Measurements from ENCODE around the gene C1QL4. TPM values are rescaled to one million over a fixed set of nuclear protein-coding genes. Genes with fewer than 3 reads are reported as not detected.
A peak's percentile ranks its signal among the peaks of the same experiment; 100 is the strongest.

The C1QL4 gene
- total RNA-seq, 1 donor from 2014 or later, result 2.0 TPM

- TF ChIP-seq POLR2A (IDR thresholded peaks at IDR 0.05) (no peak), POLR2AphosphoS5 (IDR thresholded peaks at IDR 0.05; ENCODE audit: insufficient read depth in 1 of 2, low read depth in 1 of 2) (no peak)
- TF ChIP-seq, protein P1, sequence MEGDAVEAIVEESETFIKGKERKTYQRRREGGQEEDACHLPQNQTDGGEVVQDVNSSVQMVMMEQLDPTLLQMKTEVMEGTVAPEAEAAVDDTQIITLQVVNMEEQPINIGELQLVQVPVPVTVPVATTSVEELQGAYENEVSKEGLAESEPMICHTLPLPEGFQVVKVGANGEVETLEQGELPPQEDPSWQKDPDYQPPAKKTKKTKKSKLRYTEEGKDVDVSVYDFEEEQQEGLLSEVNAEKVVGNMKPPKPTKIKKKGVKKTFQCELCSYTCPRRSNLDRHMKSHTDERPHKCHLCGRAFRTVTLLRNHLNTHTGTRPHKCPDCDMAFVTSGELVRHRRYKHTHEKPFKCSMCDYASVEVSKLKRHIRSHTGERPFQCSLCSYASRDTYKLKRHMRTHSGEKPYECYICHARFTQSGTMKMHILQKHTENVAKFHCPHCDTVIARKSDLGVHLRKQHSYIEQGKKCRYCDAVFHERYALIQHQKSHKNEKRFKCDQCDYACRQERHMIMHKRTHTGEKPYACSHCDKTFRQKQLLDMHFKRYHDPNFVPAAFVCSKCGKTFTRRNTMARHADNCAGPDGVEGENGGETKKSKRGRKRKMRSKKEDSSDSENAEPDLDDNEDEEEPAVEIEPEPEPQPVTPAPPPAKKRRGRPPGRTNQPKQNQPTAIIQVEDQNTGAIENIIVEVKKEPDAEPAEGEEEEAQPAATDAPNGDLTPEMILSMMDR (IDR thresholded peaks at IDR 0.05), result no peak
- Histone ChIP-seq H3K4me3 (peak overlapping the region in 1 of 2 donors; percentile 11), H3K27me3 (no peaks in the 10 kb centered on the region), H3K27ac (peak overlapping the region; percentile 21), H3K36me3 (no peaks in the 10 kb centered on the region), H3K4me1 (peaks cover 49% of the 10 kb centered on the region), H3K9me3 (no peaks in the 10 kb centered on the region)
- intact Hi-C loops (cut with DNase I), result no loop called here
- DNase-seq (ENCODE audit: extremely low spot score in 2 of 2), result no peak
Measured at GRCh38 chr12:49369411-49370145, 32.6 kb upstream of the C1QL4 start.

DNA sequence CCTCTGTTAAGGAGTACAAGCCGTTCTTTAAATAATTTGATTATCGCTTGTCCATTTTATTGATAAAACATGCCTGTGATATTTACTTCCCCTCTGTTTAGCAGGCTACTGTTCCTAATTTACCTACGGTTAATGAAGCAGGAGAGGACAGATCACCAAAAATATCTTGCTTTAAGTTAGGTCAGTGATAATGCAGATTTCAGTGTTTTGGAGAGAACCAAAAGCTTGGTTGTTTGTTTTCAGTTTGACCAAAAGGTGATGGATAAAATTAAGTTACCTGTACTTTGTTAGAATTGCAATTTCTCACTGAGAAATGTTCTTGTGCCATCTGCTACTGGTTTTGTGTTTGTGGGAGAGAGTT lies 31.2 kb upstream of the C1QL4 start:
- Histone ChIP-seq H3K9me3 (no peaks in the 10 kb centered on the region), H3K4me3 (peak overlapping the region; percentile 83 to 94), H3K27me3 (no peaks in the 10 kb centered on the region), H3K27ac (peak overlapping the region; percentile 97), H3K4me1 (peaks cover 54% of the 10 kb centered on the region), H3K36me3 (no peaks in the 10 kb centered on the region)
- no peak for DNase-seq (ENCODE audit: extremely low spot score in 2 of 2)
- intact Hi-C loops (cut with DNase I), result no loop called here
- TF ChIP-seq, protein P1 (IDR thresholded peaks at IDR 0.05), result no peak
- TF ChIP-seq POLR2AphosphoS5 (IDR thresholded peaks at IDR 0.05; ENCODE audit: insufficient read depth in 1 of 2, low read depth in 1 of 2) (no peak), POLR2A (IDR thresholded peaks at IDR 0.05) (no peak)

DNA sequence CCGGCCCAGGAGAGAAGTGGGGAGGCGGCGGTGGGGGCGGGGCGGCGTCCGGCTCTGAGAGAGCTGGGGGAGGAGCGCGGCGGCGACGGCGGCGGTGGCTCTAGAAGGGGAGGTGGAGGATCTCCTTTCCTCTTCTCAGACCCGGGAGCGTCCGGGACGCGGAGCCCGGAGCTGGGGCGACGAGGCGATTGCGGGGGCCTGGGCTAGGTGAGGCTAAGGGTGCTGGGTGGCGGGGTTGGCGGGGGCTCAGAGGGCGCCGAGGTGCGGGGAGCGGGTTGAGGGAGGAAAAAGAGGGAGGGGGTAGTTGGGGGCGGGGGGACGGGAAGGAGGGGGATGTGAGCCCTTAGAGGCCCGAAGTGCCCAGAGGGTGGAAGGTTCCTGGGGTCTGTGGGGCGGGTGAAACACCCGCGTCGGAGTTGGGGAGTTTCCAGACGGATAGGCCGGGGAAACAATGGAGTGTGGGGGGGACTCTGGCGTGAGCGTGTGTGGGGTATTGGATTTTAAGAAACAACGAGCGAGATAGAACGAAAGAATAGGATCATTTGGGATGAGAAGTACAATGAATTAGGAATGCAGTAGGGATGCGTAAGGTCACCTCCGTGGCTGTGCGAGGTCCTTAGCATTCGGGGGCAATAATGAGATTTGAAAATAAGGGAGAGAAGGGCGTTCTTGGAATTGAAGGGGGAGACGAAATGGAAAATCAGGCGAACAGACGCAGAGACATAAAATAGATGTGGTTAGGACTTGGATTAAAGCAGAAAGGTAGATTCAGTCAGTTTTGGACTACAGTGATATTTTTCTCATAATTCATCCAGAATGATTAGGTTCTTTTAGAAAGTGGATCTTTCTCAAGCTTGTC lies 30.6 kb upstream of the C1QL4 start, which contains the start of gene SPATS2:
Gene SPATS2 (plus strand): TSS at position 82 of the 859 bp plus-strand sequence. CDS start 93,551 bp downstream, outside the sequence.
- Histone ChIP-seq H3K27ac (peak within 1 kb of the TSS; percentile 97), H3K4me1 (peaks cover 54% of the 10 kb centered on the region), H3K36me3 (no peaks in the 10 kb centered on the region), H3K9me3 (no peaks in the 10 kb centered on the region), H3K27me3 (no peaks in the 10 kb centered on the region), H3K4me3 (peak within 1 kb of the TSS; percentile 83 to 94)
- intact Hi-C loops (cut with DNase I), result no loop called here
- TF ChIP-seq POLR2AphosphoS5 (IDR thresholded peaks at IDR 0.05; ENCODE audit: insufficient read depth in 1 of 2, low read depth in 1 of 2) (no peak), POLR2A (IDR thresholded peaks at IDR 0.05) (no peak)
- TF ChIP-seq, protein P1 (IDR thresholded peaks at IDR 0.05), result no peak
- DNase-seq (ENCODE audit: extremely low spot score in 2 of 2), result no peak

DNA sequence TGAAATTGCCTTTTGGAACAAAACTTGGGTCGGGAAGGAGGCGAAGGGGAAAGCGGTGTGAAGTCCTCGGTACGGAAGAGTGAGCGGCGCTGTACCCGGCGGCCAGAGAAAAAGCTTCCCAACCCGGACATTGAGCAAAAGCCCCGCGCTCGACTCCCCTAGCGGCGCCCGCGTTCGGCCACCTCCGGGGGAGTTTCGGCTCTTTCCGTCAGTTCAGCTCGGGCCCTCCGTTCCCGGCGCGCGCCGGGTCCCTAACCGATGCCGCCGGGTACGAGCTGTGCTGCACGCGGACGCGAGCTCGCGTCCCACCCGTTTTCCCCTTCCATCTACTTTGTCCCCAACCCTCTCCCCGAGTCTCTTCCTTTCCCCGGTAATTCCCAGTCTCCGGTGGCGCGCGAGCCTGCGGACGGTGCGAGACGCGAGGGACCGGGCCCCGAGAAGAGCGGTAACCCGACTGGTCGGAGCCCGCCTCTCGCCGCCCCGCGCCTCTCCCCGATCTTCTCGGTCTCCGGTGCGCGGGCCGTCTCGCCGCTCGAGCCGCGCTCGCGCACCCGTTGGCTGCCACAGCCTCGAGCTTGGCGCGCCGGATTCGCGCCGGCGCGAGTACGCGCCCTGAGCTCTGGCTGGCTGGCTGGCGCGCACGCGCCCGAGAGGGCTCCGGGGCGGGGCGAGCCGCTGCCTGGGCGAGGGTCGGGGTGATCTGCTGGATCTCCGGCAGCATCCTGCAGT lies 29.8 kb upstream of the C1QL4 start:
- TF ChIP-seq POLR2A (IDR thresholded peaks at IDR 0.05), result peak in 1 of 2 donors; percentile 61
- peak in 1 of 2 donors; percentile 74 for TF ChIP-seq POLR2AphosphoS5 (IDR thresholded peaks at IDR 0.05; ENCODE audit: insufficient read depth in 1 of 2, low read depth in 1 of 2)
- TF ChIP-seq, protein P1 (IDR thresholded peaks at IDR 0.05), result peak in 1 of 3 experiments; percentile 13
- peak overlapping the region; percentile 83 to 94 for H3K4me3 ChIP-seq
- H3K27ac ChIP-seq, result peak overlapping the region; percentile 97
- no peaks in the 10 kb centered on the region for H3K36me3 ChIP-seq
- intact Hi-C loops (cut with DNase I), result no loop called here
- H3K4me1 ChIP-seq, result peaks cover 57% of the 10 kb centered on the region
- H3K9me3 ChIP-seq, result no peaks in the 10 kb centered on the region
- peak in 1 of 2 donors; percentile 95 for DNase-seq (ENCODE audit: extremely low spot score in 2 of 2)
- H3K27me3 ChIP-seq, result no peaks in the 10 kb centered on the region

All from vagina (tissue), 2 donors.